Thyroid gland (tissue), 4 donors: ENCODE results near the gene NRIP1. TPM values are rescaled to one million over a fixed set of nuclear protein-coding genes. Genes with fewer than 3 reads are reported as not detected.
A peak's percentile ranks its signal among the peaks of the same experiment; 100 is the strongest.

ENCODE experiments used
- DNase-seq, 2 donors: peaks; one replicate each; pipeline ENCODE4 v3.0.0-alpha.2; 2019
- H3K27ac ChIP-seq, 3 donors: fragments of 200-600 bp; sonication (generic); 1 replicate in 2 of 3; 2 replicates in 1 of 3; pipeline ENCODE4 v1.5.1; 2016 to 2019; ENCODE audit warnings: mild to moderate bottlenecking in 1 of 3, moderate library complexity in 1 of 3
- H3K27me3 ChIP-seq: fragments of 200-600 bp; sonication (generic); one replicate; pipeline ENCODE4 v1.5.1; 2019
- H3K36me3 ChIP-seq, 2 donors: fragments of 200-600 bp; sonication (generic); one replicate each; pipeline ENCODE4 v1.5.1; 2016 to 2019
- H3K4me1 ChIP-seq, 2 donors: fragments of 200-600 bp; sonication (generic); one replicate each; pipeline ENCODE4 v1.5.1; 2017 to 2019
- H3K4me3 ChIP-seq, 3 donors: fragments of 200-600 bp; sonication (generic); replicated peaks in 1 of 3; 1 replicate in 2 of 3; 2 replicates in 1 of 3; pipeline ENCODE4 v1.5.1; 2016; ENCODE audit warnings: mild to moderate bottlenecking in 1 of 3
- H3K9me3 ChIP-seq: fragments of 200-600 bp; sonication (generic); one replicate; pipeline ENCODE4 v1.5.1; 2017
- POLR2A ChIP-seq, 2 donors: fragments of 450-650 bp; IDR thresholded peaks; one replicate each; pipeline ENCODE4 v1.6.1; 2017; ENCODE audit warnings: antibody characterized with exemption in 2 of 2, mild to moderate bottlenecking in 2 of 2, moderate library complexity in 1 of 2
- WGBS, 2 donors: methylation state at CpG; one replicate each; pipeline ENCODE4 v1.1.5; 2017; 5-methylcytosine and 5-hydroxymethylcytosine counted together
- intact Hi-C: fragments of 100-400 bp; cut with DNase I; formaldehyde crosslinking; loops from one replicate; pipeline ENCODE4 v1.15.1; 2023
- total RNA-seq, 4 donors: library from RNA; depleted of rRNA; stranded (reverse); fragments of >200 nt; gene quantifications; one replicate each; pipeline ENCODE4 v1.2.3, GENCODE V29; 2016
- TF ChIP-seq, protein P1 (sequence below), 6 experiments: fragments of 200-600 bp in 3 of 6; fragments of 450-650 bp in 3 of 6; sonication (generic) in 3 of 6; IDR thresholded peaks; one replicate each; pipeline ENCODE4 v1.5.1; 2016 to 2019; ENCODE audit warnings: antibody characterized with exemption in 6 of 6, mild to moderate bottlenecking in 2 of 6, inconsistent platforms in 1 of 6, moderate library complexity in 1 of 6

Gene NRIP1
- total RNA-seq, 4 donors from 2014 or later, result 19.4 to 37.5 (median 28.2) TPM

DNA sequence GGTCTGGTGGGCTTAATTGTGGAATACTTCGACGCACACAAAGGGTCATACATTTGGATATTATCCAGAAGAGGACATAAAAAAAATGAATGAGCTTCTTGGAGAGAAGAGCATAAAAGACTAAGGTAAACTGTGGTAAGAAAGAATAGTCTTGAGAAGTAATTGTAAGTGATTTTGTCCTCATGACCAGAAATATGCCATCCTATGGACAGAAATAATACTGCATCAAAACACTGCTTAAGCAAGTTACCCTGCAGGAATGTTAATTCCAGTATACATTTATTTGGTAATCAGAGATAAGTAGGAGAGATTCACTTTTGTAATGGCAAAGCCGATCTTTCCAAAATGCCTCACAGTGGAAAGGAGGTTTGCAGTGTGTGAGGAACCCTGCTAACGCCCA lies 111.9 kb downstream of the NRIP1 start:
- Histone ChIP-seq H3K9me3 (no peaks in the 10 kb centered on the region), H3K4me1 (no peaks in the 10 kb centered on the region), H3K36me3 (no peaks in the 10 kb centered on the region), H3K4me3 (no peak overlapping the region), H3K27ac (no peak overlapping the region), H3K27me3 (no peaks in the 10 kb centered on the region)
- TF ChIP-seq POLR2A (IDR thresholded peaks at IDR 0.05), result no peak
- TF ChIP-seq, protein P1, sequence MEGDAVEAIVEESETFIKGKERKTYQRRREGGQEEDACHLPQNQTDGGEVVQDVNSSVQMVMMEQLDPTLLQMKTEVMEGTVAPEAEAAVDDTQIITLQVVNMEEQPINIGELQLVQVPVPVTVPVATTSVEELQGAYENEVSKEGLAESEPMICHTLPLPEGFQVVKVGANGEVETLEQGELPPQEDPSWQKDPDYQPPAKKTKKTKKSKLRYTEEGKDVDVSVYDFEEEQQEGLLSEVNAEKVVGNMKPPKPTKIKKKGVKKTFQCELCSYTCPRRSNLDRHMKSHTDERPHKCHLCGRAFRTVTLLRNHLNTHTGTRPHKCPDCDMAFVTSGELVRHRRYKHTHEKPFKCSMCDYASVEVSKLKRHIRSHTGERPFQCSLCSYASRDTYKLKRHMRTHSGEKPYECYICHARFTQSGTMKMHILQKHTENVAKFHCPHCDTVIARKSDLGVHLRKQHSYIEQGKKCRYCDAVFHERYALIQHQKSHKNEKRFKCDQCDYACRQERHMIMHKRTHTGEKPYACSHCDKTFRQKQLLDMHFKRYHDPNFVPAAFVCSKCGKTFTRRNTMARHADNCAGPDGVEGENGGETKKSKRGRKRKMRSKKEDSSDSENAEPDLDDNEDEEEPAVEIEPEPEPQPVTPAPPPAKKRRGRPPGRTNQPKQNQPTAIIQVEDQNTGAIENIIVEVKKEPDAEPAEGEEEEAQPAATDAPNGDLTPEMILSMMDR (IDR thresholded peaks at IDR 0.05), result no peak
- DNase-seq, result no peak
- intact Hi-C loops, result no loop called here
- WGBS, 2 donors, result 94 to 96% methylated on average over 4 of the region's 4 CpGs

DNA sequence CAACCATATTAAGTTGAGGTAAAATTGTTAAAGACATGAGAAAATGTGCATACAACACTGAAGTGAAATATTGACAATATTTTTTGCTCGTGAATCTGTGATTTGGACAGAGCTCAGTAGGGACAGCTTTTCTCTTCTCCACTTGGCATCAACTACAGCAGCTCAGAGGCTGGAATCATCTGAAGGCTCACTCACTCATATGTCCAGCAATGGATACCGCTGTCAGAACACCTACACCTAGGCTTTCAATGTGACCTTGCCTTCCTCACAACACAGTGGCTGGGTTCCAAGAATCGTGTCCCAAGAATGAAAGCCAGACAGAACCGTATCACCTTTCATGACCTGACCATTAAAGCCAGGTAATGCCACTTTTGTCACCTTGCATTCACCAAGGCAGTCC lies 115.2 kb downstream of the NRIP1 start:
- Histone ChIP-seq H3K36me3 (no peaks in the 10 kb centered on the region), H3K9me3 (no peaks in the 10 kb centered on the region), H3K4me3 (no peak overlapping the region), H3K27me3 (no peaks in the 10 kb centered on the region), H3K4me1 (no peaks in the 10 kb centered on the region), H3K27ac (no peak overlapping the region)
- WGBS, 2 donors, result 92 to 96% methylated on average over 4 of the region's 4 CpGs
- intact Hi-C loops, result no loop called here
- no peak for DNase-seq
- TF ChIP-seq, protein P1 (IDR thresholded peaks at IDR 0.05), result no peak
- TF ChIP-seq POLR2A (IDR thresholded peaks at IDR 0.05), result no peak

DNA sequence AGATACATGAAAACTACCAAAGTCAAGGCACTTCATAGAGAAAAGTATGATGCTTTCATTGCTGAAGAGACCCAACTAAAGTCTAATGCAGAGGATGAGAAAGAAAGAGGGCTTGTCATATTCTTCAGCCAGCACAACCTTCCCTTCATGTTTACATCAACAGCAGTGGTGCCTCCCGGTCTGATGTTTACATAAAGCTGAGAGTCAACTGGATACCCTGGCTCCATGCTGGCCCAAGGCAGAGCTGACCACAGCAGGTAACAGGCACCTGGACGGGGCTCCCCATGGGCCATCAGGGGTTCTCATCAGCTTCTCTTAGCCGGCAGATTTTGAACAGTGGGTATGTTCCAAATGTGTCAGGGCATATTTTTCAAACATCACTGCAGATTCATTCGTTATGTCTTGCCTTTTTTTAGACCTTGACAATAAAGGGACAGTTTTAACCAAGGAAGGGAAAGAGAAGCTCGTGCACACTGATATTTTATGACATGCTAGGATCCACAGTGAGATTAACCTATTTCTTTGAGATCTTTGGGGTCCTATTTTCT lies 117.1 kb downstream of the NRIP1 start:
- intact Hi-C loops, result no loop called here
- Histone ChIP-seq H3K27me3 (no peaks in the 10 kb centered on the region), H3K9me3 (no peaks in the 10 kb centered on the region), H3K36me3 (no peaks in the 10 kb centered on the region), H3K4me3 (no peak overlapping the region), H3K4me1 (peaks cover 4 to 15% of the 10 kb centered on the region in 2 donors), H3K27ac (no peak overlapping the region)
- no peak for DNase-seq
- WGBS, 2 donors, result 53 to 63% methylated on average over 5 of the region's 5 CpGs
- TF ChIP-seq POLR2A (IDR thresholded peaks at IDR 0.05), result no peak
- TF ChIP-seq, protein P1 (IDR thresholded peaks at IDR 0.05), result no peak

DNA sequence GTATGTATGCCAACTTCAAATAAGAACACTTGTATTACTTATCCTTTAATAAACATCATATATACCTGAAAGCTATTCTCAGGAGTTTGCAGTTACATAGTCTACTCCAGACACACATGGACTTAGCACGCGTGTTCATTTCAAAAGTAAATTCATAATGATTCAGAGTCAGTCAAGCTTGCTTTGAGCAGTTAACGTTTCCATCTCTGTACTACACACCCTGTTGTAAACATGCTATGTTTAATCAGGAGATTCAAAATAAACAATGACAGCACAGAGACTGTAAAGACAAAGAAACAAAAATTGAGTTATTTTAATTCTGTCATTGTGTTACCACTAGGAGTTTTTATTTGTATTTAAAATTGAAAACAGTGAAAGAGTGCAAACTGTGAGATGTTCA lies 119.6 kb downstream of the NRIP1 start:
- intact Hi-C loops, result no loop called here
- WGBS, 2 donors, result 87 to 91% methylated on average over 3 of the region's 3 CpGs
- H3K4me3 ChIP-seq, result no peak overlapping the region
- TF ChIP-seq POLR2A (IDR thresholded peaks at IDR 0.05), result no peak
- TF ChIP-seq, protein P1 (IDR thresholded peaks at IDR 0.05), result no peak
- H3K27me3 ChIP-seq, result no peaks in the 10 kb centered on the region
- H3K9me3 ChIP-seq, result no peaks in the 10 kb centered on the region
- no peak for DNase-seq
- H3K27ac ChIP-seq, result no peak overlapping the region
- peaks cover 4 to 19% of the 10 kb centered on the region in 2 donors for H3K4me1 ChIP-seq
- no peaks in the 10 kb centered on the region for H3K36me3 ChIP-seq

DNA sequence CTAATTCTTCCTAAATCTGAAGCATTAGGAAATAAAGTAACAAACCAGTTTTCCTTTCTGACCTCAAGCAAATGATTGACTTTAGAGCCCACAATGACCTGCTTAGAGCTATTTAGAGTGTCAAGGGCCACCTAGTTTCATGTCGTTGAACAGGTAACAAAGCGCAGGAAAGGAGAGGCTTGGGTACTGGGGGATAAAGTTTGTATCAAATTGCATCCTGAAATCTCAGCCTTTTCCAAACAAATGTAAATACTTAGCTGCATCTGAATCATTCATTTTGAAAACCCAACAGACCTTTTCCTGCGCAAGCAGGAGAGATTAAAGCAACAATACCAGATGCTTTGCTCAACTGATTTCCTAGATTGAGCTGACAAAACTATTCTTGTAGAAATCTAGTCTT lies 121.2 kb downstream of the NRIP1 start:
- WGBS, 2 donors, result 35 to 57% methylated on average over 3 of the region's 3 CpGs
- H3K4me1 ChIP-seq, result peaks cover 4 to 19% of the 10 kb centered on the region in 2 donors
- no peaks in the 10 kb centered on the region for H3K9me3 ChIP-seq
- H3K27ac ChIP-seq, result no peak overlapping the region
- H3K36me3 ChIP-seq, result no peaks in the 10 kb centered on the region
- TF ChIP-seq, protein P1 (IDR thresholded peaks at IDR 0.05), result no peak
- TF ChIP-seq POLR2A (IDR thresholded peaks at IDR 0.05), result no peak
- intact Hi-C loops, result no loop called here
- DNase-seq, result peak; percentile 3
- no peaks in the 10 kb centered on the region for H3K27me3 ChIP-seq
- H3K4me3 ChIP-seq, result no peak overlapping the region
